ENCODE measurements around the gene SMIM32.

SMIM32 gene

DNA sequence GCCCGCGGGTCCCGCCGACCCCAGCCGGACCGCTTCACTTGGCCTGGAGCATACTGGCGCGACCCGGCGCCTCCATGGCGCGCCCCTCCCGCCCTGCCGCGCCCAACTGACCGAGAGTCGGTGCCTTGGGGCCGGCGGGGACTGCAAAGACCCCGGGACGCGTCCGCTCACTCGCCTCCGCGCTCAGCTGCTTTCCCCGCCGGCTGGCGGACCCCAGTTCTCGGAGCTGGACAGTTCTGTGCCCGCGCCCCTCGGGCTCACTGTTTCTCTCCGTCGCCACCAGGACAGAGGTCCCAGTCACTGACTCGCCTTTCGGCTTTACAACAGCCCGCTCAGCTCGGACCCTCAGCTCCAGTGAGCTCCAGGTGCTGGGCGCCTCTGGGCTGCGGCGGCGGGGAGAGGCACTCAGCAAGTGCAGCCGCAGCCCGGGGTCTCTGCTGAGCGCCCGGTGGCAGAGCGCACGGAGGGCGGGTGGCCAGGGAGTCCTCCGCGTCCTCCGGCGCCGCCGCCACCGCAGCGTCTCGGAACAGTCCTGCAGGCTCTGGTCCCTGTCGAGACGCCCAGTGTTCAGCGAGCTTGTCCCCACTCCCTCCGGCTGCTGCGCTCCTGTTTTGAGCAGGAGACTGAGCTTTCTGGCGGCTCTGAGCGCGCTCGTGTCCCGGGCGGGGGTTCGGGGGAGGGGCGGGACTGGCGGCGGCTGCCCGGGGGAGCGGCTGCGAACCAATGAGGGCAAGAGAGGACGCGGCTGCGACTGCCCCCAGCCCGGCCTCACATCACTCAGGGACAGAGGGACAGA is at the start of gene SMIM32:
Gene SMIM32, minus strand, starts transcription at position 637 of the 796 bp plus-strand sequence. CDS start 638 bp downstream, outside the sequence.
- no peak for DNase-seq

DNA sequence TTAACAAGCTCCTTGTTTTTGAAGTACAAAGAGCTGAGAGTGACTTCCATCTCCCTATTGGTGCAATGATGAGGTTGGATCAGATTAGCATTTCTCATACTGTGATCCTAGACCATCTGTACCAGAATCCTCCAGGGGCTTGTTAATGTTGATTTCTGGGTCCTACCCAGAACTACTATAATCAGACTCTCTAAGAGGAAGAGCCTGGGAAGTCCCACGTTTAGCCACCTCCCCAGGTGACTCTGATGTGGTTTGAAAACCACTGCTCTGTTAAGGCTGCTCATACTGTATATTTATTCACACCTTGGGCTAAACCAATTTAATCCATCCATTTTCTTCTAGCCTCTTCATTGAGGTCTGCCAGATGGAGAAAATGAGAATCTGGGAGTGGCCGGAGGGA is 49.6 kb upstream of the SMIM32 start:
- no peak for DNase-seq

DNA sequence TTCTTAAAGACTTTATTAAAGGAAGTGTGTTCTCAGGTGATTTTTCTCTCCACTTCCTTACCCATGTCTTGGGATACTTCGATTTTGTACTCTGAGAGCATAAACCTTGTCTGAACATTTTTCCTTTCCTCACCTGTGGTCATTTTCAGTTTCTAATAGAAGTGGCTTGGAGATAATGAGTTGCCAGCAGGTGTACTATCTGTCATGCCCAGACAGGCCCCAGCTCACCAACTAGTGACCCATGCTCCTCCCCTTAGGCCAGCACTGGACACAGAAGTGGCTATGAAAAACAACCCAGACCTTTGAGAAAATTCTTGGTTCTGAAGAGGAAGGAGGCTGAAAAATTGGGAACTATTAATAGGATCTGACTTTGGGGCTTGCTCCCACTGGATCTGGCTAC is 49.2 kb upstream of the SMIM32 start:
- no peak for DNase-seq

DNA sequence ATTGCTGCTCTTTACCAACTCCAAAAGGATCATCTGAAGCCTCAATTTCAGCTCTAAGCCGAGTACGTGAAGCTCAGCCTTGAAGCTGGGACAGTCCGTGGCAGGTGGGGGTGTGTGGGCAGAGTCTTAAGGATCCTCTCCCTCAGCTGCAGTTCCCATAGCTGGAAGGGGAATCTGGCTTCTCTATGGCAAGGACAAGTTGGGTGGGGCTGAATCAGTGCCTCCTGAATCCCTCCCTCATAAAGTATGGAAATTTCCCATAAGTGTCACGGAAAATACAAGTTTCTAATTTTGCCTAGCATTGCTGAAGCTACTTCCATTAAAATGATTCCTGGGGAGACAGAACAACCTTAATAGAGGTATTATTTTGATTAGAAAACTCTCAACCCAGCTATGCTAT is 47.9 kb upstream of the SMIM32 start:
- no peak for DNase-seq

DNA sequence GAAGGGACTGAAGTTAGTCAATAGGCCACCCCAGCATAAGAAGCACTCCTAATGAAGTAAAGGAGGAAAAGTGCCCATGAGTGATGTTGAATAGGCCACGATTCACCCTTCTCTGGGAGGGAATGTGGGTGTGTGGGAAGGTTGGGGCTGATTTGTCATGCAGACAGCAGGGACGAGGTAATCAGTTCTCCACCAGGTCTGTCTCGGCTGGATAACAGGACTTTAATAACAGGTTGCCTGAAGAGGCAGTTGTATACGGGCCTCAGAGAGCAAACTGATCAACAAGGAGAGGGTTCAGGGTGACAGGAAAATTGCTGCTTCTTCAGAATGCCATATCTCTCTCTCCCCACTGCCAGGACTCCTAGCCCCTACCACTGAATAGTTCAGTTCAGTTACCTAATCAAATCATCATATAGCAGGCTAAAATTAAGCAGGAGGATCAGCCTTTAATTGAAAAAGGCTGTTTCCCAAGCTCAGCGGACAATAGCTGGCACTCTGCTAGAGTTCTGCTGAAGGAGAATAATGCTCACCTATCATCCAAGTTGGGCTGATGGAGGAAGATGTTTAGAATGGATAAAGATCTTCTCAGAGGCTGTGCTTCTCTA is 43.6 kb upstream of the SMIM32 start:
- DNase-seq = no peak

DNA sequence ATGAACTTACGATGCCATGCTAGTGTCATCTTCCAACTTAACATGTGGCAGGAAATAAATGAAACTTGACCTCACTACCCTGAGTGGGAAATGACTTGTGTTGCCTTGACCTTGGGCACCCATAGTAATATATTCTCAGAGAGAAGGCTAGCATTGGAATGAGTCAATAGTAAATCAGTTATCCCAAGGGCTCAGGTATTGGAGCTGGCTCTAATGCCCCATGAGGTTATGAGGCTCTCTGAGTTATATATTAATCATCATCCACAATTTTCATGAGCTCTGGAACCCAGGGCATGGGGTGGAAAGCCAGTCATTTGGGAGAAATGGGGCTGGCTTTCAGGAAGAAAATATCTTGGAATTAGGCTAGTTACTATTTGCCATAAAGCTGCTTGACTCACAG is 42.4 kb upstream of the SMIM32 start:
- DNase-seq = no peak

DNA sequence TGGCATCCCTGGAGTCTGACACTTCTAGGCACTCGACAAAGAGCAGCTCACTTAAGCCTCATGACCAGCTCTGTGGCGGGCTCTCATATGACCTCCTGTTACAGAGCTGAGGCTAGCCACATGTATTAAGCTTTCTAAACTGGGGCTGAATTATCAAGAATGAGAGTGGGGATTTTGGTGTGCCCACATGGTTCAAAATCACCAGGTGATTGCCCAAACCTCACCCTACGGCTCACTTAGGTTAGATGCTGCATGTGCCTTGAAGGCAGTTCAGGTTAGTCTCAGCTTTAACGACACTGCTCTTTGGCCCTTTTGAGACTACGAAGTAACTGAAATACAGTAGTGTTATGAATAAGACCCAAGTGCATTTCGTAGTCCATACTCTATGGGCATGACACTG is 39.4 kb upstream of the SMIM32 start:
- DNase-seq = no peak

DNA sequence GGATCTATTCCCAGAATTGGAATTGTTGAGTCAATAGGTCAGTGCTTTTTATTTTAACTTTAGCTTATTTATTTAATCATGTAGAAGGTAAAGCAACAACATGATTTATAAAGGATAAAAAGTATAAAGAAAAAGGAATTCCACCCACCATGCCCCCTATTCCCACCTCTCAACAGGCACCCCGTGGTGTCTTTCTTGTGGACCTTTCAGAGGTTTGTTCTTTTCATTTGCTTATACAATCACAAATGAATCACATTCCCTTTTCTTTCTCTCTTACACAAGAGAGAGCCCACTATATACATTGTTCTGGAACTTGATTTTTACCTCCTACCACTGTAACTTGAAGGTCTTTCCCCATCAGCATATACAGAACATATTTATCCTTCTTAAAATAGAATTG is 37.2 kb upstream of the SMIM32 start:
- DNase-seq = no peak

DNA sequence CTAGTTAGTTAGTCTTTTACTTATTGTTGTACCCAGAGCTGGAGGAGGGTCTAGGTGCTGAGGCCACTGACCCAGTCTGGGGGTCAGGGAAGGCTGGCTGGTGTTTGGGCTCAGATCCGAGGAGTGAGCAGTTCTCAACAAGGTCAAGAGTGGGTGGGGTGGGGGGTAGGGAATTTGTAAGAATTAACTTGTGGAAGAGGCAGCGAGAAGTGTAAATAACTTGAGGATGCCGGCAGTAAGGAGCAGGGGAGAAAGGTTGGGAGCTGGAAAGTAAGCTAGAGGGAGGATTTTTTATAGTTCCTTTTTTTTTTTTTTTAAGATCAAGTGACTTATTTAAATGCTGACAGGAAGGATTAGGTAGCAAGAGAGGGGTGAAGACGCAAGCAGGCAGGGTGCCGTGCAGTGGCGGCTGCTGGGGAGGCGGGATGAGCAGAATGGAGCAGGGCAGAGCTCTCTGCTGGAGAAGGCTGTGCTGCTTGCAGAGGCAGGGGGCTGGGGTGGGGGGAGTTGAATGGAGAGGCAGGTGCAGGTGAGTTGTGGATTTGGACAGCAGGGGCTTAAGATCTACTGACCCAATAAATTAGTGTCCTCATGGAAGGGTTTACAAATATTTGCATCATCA is 35.3 kb upstream of the SMIM32 start:
- DNase-seq = no peak

DNA sequence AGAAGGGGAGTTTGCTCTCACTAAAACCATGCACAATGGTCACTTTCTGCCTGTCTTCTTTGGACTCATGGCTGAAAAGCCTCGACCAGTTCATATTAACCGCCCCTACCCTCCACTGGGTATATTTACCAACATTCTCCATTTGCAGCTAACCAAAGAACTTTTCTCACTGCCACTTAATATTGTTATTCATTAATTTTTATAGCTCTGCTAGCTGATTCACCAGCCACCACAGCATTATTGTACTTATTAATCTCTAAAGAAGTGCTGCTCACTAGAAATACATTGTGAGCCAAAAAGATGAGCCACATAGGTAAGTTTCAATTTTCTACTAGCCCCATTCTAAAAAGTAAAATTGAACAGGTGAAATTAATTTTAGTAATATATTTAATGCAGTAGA is 33.4 kb upstream of the SMIM32 start:
- DNase-seq = no peak

DNA sequence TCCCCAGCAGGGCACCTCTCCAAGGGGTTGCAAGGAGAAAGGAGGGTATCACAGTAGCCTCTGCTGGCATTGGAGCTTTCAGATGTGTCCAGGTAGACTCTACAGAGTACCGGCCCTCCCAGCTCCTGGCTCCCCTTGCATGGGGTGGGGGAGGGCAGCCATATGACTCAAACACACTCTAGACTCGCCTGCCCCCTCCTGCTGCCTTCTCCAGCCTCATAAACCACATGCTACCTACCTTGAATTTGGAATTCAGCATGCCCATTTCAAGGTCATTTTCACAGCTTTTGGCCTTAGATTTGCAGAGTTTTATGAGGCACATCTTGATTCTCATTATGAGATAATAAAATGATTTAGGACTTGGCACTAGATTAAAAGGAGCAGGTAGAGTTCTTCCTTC is 32.8 kb upstream of the SMIM32 start:
- DNase-seq = no peak

DNA sequence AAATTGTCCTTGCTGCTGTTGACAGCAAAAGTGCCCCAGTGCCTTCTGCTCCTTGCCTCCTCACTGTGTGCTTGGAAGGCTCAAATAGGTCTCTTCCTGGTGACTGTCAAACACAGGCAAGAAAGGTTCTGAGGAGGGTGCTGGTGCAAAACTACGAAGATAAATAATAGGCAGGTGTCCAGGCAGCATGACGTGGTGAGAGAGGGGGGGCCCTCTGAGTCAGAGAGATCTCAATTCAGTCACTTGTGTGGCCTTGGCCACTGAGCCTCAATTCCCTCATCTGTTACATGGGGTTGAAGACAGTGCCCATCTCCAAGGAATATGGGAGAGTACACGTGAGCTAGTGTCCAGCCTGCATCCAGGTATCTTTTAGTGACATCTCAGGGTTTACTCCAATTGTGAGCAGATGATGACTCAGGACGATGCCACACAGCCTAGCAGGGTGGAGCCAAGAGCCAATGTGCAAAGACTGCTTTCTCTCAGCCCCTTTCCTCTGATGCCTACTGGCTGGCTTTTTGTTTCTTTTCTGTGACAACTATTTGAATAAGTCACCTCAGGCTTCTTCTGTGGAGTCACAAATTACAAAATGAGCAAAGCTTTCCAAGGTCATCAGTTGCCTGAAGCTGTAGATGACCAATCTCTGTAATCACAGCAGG is 29.7 kb upstream of the SMIM32 start:
- DNase-seq = no peak

DNA sequence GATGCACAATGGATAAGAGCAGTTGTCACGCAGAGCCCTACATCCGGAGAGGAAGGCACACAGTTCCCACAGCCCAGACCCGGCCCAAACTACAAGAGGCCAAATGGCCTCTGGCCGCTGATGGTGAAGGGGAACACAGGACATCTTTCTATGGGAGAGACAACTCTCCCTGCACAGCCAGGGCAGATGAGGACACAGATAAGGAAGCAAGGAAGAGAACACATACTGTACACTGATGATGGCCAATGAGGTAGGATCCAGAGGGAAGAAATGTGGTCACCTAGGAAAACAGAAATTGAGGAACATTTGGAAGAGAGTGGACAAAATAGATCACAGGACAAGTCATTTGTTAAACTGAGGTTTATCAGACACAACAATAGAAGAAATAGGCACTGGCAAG is 28.4 kb upstream of the SMIM32 start:
- no peak for DNase-seq

DNA sequence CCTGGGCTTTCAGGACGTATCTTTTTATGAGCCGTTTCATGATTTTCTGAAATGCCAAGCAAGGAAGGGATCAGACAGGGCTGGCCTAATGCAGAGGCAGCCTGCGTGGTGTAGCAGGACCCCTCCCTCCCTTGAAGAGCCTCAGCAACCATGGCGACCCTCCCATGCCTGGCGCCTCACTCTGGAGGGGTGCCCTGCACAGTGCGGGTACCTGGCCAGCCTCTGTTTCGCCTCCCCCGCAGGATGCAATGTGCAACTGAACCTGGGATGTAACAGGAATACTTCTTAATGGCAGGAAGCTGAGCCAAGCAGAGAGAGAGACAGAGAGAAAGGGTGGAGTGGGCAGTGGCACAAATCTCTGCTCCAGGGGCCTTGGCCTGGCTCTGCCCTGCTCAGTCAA is 23.3 kb upstream of the SMIM32 start:
- no peak for DNase-seq

DNA sequence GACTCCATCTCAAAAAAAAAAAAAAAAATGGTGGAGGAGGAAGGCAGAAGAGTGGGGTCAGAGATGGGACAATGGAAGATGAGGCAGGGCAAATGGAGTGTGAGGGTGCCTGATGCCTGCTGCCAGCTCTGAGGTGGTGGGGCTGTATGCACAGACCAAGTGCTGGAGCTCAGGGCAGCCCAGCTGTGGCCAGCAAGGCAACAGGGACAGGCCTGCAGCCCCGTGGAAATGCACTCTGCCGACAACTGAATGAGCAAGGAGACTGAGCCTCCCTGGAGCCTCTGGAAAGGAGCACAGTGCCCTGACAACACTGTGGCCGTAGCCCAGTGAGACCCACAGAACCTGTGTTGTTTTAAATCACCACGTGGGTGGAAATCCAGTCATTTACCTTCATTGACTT is 22.9 kb upstream of the SMIM32 start:
- no peak for DNase-seq

DNA sequence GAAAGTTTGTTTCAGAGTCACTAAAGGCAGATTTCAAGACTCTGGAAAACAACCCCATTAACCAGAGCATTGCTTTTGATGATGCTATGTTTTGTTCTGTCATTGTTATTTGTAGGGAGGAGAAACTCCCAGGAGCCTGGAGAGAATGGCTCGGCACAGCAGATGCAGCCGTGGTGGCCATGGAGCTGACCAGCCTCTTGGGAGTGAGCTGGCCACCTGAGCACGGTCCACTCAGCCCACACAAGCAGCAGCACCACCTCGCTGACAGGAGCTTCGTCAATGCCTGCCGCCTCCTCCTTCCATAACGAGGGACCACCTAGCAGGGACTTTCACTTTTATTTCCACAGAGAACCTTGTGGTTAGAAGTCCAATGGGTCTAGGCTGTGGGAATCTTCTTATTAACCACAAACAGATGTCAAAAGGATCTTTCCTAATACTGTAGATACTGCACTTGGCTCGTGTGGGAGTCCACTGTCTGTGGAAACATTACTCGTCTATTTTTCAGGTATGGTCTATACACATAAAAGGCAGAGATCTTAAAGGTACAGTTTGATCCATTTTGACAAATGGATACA is 21.0 kb upstream of the SMIM32 start:
- no peak for DNase-seq

DNA sequence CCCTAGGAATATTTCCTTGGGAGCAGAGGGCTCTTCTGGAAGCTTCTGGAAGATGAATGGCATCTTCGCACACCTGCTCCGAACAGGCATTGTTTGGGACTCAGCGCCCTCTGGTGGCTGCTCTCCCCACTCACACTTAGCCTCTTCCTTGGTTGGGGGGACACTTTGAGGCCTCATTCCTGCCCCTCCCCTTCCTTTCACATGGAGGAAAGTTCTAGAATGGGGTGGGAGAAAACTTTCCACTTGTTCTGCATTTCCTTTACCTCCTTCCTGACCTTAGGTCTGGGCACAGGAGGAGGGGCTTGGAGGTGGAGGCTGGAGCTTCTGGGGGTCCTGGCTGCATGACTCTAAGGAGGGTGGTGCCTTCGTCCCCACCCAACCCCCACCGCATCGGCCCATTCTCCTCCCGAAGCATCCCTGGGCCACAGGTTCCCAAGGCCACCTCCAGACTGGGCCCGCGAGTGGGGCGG is 19.3 kb upstream of the SMIM32 start:
- DNase-seq = peak; percentile 9

DNA sequence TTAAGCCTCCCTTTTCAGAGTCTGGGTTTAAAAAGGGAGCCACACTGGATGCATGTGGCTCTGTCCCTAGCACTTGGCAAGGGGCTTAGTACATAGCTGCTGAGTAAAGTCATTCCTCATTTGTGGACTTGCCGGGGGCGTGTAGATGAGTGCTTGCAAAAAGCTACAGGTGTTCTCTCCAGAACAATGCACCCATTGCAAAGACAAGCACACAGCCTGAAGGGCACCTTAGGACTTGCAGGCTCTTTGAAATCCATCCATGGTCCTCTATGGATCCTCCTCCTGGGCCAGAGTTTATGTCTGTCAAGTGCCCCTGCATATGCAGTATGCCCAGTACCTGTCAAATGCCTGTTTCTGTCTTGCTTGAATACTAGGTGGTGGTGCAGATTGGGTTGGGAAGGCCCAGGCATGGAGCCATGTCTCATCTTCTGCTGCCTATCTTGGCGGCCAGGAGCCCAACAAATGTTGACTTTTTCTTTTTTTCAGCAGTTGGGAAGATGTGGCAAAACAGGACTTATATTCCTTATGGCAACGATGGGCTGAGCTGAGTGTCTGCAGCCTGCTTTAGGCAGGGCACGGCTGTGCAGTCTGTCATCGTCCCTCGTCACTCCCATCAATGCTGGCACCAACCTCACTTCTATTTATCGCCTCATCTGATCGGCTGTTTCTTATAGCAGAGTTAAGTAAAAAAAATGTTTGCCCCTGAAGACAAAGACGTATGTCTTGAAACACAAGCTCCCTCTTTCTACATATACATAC is 18.5 kb upstream of the SMIM32 start:
- DNase-seq = no peak

DNA sequence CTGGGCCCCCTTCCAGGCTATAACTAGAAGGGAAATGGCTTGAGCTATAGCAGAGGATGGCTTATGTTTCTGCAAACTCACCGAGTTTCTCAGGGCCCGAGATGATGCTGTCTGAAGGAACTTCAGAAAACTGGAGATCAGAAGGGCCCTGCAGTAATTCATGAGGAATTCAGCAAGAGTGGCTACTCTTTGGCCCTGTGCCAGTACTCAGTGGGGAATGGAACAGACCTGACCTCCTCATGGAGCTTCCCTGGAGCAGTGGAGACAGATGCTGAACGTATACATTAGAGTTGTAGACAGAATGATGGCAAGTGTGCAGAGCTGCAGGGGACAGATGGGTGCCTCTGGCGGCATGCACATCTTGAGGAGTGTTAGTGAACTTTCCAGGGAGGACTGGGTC is 17.3 kb upstream of the SMIM32 start:
- DNase-seq = no peak

DNA sequence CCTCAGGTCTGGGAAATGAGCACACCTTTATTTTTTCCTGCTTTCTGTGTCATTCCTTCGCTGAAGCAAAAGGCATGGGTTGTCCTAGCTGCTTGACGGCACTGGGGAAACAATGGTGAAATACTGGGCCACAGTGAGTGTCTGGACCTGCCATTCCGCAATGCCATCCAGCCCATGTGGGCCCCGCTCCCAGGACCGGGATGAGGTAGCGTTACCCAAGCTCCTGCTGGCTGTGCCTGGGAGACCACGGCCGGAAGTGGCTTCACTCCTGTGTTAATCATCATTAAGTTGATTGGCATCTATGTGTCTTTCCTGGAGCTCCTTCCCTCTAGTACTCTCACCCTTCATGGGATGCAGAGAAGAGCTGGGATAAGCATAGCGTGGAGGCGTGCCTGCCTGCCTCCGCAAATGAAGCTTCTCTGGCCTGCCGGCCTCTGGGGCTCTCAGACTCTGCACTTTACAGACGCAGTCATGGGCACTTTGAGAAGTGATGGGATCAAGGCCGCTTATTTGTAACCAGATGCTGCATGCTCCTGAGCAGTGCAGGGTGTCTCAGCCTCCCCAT is 16.5 kb upstream of the SMIM32 start:
- DNase-seq = no peak

DNA sequence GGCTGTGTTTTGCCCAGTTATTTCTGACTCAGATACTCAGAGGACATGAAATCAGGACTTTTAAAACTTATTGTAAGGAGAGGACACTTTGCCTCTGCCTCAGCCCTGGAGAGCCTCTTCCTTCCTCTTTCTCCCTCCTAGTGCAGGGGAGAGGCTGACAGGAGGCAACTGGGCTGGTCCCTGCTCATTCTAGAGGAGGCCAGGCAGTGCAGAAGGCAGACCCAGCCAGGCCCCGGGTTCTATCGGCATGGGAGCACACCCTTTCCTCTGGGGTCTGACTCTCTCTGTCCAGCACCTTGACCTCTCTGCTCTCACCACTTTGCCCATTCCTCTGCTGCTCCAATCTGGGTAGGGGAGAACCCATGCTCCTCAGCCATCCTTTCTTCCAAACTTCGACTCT is 16.0 kb upstream of the SMIM32 start:
- no peak for DNase-seq

DNA sequence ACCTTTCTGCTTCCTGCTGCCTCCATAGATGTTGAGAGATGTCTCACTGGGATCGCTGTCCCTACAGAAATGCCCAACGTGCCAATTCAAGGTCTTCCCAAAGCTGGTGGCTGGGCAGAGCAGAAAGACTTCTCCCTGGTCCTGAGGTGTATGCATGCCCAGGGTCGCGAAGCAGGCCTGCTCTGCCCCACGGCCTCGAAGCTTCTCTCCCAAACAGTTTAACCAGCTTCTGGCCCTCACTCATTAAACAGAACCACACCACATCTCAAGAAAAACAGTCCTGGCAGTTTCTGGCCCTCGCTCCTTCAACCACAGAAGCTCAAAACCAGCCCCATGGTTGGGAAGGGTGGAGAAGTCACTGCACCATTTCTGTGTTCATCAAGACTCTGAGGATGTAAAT is 14.7 kb upstream of the SMIM32 start:
- no peak for DNase-seq

All from NCI-H187 treated with DMSO at 0.1 percent for 48 hours (cell line).